ENCODE results near the gene SPART.

SPART gene, protein sequence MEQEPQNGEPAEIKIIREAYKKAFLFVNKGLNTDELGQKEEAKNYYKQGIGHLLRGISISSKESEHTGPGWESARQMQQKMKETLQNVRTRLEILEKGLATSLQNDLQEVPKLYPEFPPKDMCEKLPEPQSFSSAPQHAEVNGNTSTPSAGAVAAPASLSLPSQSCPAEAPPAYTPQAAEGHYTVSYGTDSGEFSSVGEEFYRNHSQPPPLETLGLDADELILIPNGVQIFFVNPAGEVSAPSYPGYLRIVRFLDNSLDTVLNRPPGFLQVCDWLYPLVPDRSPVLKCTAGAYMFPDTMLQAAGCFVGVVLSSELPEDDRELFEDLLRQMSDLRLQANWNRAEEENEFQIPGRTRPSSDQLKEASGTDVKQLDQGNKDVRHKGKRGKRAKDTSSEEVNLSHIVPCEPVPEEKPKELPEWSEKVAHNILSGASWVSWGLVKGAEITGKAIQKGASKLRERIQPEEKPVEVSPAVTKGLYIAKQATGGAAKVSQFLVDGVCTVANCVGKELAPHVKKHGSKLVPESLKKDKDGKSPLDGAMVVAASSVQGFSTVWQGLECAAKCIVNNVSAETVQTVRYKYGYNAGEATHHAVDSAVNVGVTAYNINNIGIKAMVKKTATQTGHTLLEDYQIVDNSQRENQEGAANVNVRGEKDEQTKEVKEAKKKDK

DNA sequence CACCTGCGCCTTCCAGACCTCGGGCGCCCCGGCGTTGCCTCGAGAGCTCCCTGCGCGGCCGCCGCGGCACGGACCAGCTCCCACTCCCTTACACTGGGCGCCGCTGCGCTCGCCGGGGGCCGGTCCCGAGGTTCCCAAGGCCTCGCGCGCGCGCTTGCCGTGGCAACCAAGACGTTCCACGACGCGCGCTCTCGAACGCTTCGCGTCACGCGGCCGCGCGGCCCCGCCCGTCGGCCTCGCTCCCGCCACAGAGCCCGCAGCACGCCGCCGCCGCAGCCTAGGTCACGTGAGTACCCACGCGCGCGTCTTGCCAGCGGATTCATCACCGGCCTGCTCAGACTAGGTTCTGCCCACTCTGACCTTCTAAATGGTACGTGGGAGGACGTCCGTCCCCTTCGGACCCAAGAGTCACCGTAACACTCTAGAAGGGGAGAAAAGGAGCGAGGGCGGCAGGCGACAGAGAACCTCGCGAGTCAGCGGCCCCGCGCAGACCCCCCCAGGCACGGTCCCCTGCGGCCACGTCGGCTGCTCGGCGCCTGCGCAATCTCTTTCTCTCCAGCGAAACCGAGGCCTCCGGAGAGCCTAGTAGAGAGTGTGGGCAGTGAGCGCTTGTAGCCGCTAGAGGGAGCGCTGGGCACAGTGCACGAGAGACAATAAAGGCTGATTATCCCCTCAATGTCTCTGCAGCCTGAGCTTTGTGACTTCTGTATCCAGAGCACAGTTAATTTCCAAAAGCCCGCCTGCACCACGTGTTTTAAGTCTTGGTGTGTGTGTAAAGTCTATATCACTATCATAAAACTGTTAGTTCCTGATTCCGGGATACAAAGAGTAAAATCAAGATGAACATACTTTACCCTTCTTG is at the start of gene SPART:
TSS of gene SPART (minus strand) at position 173 of the 862 bp plus-strand sequence. CDS start 10,564 bp downstream, outside the sequence.
- DNase-seq (ENCODE audit: low spot score) (peak; percentile 88), FAIRE-seq (no peak)

DNA sequence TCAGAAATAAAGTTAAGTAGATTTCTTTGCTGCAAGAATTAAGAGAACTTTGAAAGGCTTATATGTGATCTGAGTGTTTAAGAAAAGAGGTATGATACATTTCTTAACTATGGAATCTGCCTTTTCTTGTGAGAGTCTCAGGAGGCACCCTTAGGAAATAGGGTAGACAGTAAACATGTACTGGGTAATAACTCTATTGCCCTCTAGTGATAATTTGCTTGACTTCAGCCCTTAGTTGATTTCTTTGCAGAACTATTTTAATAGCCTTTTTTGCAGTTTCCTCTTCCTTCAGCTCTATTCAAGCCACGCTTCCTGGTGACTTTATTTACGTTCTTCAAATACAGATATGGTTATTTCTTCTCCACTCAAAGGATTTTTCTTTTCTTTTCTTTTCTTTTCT is 49.1 kb upstream of the SPART start:
- DNase-seq (ENCODE audit: low spot score) (peak; percentile 19), FAIRE-seq (no peak)

GRCh38 chr13:36385489-36385888 is 39.3 kb upstream of the SPART start:
- DNase-seq (ENCODE audit: low spot score) (no peak), FAIRE-seq (no peak)

- FAIRE-seq (no peak), DNase-seq (ENCODE audit: low spot score) (peak; percentile 17)
Measured at GRCh38 chr13:36382030-36382429, 35.8 kb upstream of the SPART start.

DNA sequence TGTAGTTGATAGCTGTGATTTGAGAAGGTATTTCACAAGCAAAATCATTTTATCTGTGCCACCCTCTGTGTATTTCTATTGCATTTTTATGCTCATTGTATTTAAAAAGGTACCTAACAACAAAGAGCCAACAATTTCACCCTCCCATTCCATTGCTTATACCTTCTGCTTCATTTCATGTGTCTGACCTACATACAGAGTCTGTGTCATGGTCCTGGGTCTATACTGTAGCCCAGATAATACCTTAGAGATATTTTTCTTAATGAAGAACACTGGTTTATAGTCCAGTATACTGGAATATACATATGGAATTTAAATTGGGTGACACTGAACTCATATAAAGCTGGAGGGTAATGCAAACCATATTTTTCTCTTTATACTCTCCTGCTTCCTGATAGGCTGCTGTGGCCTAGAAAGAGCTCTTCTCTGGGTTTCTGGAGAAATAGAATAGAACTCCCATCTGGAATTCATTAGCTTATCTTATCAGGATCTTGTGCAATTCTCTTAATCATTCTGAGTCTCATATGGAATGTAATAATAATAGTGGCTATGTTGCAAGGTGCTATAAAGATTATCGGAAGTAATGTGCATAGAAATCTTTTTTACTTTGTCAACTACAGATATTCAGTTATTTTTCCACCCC is 31.8 kb upstream of the SPART start:
- no peak for FAIRE-seq
- no peak for DNase-seq (ENCODE audit: low spot score)

GRCh38 chr13:36374063-36374462 is 27.9 kb upstream of the SPART start:
- FAIRE-seq, result no peak

GRCh38 chr13:36371185-36371584 is 25.0 kb upstream of the SPART start:
- DNase-seq (ENCODE audit: low spot score) (no peak), FAIRE-seq (no peak)

More at GRCh38 chr13:36374063-36374462, 27.9 kb upstream of the SPART start:
- DNase-seq (ENCODE audit: low spot score), result no peak

DNA sequence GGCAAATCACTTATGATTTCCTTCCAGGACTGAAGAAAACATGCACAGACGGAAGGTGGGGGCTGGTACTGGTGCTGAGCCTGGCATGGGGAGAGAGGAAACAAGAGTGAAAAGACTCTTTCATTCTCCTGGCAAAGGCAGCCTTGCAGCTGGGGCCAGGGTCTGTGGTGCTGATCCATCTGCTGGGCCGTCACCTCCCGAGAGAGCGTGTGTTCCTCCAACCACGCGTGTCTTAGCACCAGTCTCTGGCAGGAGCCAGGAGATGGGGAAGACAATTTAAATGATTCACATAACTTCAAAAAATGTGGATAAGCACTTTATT is 23.9 kb upstream of the SPART start:
- DNase-seq (ENCODE audit: low spot score) (no peak), FAIRE-seq (no peak)

DNA sequence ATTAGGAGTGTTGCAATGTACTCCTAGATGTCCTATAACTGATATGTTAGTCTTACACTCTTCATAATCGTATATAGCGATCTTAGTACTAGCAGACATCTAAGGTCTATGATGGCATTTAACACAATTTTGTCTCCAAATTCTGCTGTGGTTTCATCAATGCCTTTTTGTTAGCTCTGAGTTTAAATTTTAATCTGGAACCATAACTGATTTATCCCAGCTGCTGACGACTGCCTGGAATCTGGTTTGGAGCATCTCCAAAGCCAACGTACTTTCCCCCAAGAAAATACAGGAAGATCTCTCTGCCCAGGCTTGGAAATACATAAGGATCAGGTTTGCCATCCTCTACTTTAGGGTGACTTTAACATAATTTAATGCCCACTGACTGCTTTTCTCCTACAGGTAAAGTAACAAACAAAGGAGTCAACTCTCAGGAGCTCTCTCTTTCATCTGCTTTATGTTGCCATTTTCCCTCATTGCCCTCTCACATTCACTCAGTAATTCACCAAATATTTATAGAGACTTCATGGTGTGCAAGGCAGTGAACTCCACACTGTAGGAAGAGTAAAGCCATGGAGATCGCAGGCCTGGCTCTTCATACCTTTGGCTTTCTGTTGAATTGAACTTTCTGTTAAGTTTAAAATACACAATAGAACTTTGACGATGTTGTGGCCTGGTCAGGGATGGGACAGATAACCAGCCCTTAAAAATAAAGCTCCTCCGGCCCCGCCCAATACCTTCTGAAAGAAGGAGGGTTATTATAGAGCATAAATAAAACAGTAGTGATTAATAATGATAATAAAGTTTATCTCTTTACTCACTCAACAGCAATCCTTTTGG is 23.3 kb upstream of the SPART start:
- no peak for DNase-seq (ENCODE audit: low spot score)
- FAIRE-seq, result no peak

DNA sequence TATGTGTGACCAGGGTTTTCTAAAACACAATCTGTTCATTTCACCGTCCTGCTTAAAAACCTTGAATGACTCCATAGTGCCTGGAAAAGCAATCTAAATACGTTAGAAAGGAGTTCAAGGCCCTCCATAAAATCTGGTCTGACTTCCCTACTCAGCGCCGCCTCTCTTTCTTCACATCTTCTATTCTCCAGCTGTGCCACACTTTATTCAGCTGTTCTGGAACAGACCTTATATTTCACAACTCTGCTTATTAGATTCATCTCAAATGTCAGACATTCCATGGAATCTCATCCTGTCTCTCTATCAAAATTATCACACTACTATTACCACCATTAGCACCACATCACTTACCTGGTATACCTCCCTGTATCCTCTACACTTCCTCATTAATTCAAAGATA is 19.8 kb upstream of the SPART start:
- no peak for FAIRE-seq
- DNase-seq (ENCODE audit: low spot score), result no peak

GRCh38 chr13:36363366-36363863 is 17.2 kb upstream of the SPART start:
- no peak for DNase-seq (ENCODE audit: low spot score)
- no peak for FAIRE-seq

GRCh38 chr13:36362914-36363313 is 16.7 kb upstream of the SPART start:
- FAIRE-seq (no peak), DNase-seq (ENCODE audit: low spot score) (no peak)

DNA sequence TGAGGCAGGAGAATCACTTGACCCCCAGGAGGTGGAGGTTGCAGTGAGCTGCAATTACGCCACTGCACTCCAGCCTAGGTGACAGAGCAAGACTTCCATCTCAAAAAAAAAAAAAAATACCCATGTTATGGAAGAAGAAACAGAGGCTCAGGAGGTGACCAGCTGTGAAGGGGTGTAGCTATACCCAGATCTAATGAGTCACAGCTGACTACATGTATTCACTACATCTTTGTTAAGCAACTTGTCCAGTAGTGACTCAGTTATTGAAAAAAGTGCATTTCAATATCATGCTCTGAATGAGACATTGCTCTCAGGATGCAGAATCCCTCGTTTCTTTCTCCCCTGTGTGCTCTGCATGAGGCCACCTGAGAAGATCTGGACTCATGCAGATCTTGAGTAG is 16.1 kb upstream of the SPART start:
- DNase-seq (ENCODE audit: low spot score), result peak; percentile 32
- no peak for FAIRE-seq

- DNase-seq (ENCODE audit: low spot score) (no peak), FAIRE-seq (no peak)
Measured at GRCh38 chr13:36360903-36361302, 14.7 kb upstream of the SPART start.

DNA sequence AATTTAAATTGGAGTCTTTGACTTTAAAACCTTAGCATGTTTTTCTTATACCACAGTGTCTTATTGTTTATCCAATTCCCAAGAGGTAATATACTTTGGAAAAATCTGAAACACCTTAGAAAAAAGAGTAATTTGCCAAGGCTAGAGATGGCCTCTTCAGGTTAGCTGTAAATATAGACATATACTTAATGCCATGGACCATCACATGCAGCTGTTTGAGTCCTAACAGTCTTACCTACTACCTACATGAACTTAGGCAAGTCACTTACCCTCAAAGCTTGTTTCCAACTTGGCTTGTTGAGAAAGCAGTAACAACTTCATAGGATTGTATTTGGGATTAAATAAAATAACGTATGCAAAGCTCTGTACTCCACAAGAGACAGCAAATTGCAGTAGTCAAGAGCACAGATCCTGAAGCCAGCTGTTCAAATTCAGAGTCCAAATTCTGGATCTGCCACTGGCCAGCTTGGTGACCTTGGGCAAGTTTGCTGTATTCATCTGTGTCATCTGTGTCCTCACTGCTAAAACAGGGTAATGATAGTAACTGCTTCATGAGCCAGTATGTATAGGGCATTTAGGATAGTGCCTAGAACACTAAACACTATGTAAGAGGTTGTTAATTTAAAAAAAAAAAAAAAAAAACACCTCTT is 13.2 kb upstream of the SPART start:
- FAIRE-seq, result no peak

DNA sequence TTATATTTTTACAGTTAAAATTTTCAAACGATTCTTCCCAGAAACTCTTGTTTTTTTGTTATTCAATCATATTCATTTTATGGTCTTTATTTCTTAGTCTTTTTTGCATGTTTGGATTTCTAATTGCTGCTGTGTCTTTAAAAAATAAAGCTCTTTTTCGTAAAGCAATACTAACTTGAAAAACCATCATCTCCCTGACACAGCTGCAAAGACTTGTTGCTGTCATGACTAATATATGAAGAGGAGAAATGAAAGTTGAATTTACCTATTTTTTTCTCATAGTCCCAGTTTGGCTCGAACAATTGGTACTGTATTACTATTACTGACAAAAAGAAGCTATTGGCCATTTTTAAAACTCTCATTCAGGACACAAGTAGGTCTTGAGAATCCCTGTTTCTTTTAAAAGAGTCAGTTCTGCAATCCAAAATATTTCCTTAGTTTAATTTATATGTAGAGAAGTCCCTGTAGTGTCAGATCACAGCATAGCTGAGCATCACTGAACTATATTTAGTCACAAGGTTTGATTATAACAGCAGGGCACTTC is 12.1 kb upstream of the SPART start:
- FAIRE-seq (no peak), DNase-seq (ENCODE audit: low spot score) (no peak)

More for the DNA sequence above, 13.2 kb upstream of the SPART start:
- DNase-seq (ENCODE audit: low spot score), result no peak

GRCh38 chr13:36357692-36358091 is 11.5 kb upstream of the SPART start:
- FAIRE-seq, result no peak

DNA sequence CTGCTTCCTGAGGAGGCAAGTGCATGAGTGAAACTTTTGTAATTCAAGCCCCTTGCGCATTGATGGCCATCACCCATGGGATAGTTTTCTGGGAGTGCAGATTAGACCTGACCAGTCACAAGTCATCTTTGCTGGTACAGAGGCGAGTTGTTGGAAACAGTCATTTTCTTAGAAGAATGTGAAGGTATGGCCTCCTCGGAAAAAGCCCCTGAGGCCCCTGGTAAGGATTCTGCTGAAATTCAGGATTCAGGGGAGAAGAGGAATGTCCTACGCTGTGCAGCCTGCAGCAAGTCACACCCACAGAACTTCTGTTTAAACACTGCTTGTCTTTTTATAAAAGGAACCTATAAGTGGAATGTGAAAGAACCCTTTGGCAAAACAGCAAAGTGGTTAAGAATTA is 11.0 kb upstream of the SPART start:
- no peak for FAIRE-seq

More at GRCh38 chr13:36357692-36358091, 11.5 kb upstream of the SPART start:
- no peak for DNase-seq (ENCODE audit: low spot score)

DNA sequence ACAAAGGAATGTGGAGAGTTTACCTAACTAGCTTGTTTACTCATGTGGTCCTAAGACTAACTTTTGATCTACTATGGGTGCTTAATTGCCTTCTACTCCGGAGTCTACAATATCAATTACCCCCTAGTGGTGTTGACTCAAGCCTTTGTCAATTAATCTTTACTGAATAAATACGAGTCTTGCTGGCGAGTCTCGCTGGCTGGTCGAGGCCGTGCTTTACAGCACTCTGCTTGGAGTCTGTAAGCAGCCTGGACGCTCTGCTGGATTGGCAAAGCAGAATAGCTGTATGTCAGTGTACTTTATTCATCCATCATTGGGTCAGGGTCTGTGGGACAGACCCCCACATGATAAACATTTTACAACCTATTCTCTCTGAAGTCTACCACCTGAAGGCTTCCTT is 9.9 kb upstream of the SPART start:
- FAIRE-seq, result no peak

More for the DNA sequence above, 11.0 kb upstream of the SPART start:
- no peak for DNase-seq (ENCODE audit: low spot score)

More for the DNA sequence above, 9.9 kb upstream of the SPART start:
- no peak for DNase-seq (ENCODE audit: low spot score)
